ENCODE data around the gene UNC79. TPM values are rescaled to one million over a fixed set of nuclear protein-coding genes. Genes with fewer than 3 reads are reported as not detected.
A peak's percentile ranks its signal among the peaks of the same experiment; 100 is the strongest.

UNC79 gene
- total and polyA plus RNA-seq, 4 donors = 0.03 to 0.94 (median 0.14) TPM

DNA sequence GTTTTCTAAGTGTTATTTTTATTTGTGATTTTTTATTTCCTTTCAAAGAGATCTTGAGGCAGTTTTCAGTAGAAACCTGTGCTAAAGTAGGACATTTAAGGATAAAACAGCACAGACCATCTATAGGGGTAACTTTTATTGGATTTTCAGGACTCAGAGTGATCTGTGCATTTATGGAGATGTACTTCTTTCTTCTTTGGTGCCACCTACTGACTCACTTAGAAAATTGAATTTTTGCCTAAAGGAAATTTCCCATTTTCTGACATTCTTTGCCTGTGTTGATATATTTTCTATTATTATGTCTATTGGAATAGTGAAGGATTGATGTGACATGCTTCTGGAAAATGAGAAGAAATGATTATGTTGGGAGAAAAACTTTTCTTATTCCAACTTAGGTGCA, 113.0 kb downstream of the UNC79 start:
- Histone ChIP-seq H3K27ac (ENCODE audit: low read depth in 1 of 2, low read length in 1 of 2) (no peak overlapping the region), H3K4me1 (ENCODE audit: control insufficient read depth in 5 of 5, insufficient read depth in 5 of 5, low read length in 5 of 5) (no peaks in the 10 kb centered on the region), H3K9me3 (ENCODE audit: control insufficient read depth in 4 of 4, insufficient read depth in 3 of 4, low read length in 3 of 4) (no peaks in the 10 kb centered on the region), H3K9ac (ENCODE audit: insufficient read depth in 1 of 2, low read length in 2 of 2) (no peak overlapping the region), H3K4me3 (no peak overlapping the region), H3K27me3 (ENCODE audit: control insufficient read depth in 3 of 3, insufficient read depth in 3 of 3, low read length in 2 of 3) (peaks cover 0 to 4% (median 3%) of the 10 kb centered on the region in 3 donors), H3K36me3 (ENCODE audit: control insufficient read depth in 4 of 4, insufficient read depth in 4 of 4, low read length in 4 of 4) (no peaks in the 10 kb centered on the region)
- DNase-seq = peak in 2 of 3 donors; percentile 29 to 44
- ATAC-seq (ENCODE audit: insufficient read depth, low FRiP score) = no peak
- TF ChIP-seq, protein P1, sequence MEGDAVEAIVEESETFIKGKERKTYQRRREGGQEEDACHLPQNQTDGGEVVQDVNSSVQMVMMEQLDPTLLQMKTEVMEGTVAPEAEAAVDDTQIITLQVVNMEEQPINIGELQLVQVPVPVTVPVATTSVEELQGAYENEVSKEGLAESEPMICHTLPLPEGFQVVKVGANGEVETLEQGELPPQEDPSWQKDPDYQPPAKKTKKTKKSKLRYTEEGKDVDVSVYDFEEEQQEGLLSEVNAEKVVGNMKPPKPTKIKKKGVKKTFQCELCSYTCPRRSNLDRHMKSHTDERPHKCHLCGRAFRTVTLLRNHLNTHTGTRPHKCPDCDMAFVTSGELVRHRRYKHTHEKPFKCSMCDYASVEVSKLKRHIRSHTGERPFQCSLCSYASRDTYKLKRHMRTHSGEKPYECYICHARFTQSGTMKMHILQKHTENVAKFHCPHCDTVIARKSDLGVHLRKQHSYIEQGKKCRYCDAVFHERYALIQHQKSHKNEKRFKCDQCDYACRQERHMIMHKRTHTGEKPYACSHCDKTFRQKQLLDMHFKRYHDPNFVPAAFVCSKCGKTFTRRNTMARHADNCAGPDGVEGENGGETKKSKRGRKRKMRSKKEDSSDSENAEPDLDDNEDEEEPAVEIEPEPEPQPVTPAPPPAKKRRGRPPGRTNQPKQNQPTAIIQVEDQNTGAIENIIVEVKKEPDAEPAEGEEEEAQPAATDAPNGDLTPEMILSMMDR (IDR thresholded peaks at IDR 0.05; ENCODE audit: control extremely low read depth, extremely low read depth) = no peak

DNA sequence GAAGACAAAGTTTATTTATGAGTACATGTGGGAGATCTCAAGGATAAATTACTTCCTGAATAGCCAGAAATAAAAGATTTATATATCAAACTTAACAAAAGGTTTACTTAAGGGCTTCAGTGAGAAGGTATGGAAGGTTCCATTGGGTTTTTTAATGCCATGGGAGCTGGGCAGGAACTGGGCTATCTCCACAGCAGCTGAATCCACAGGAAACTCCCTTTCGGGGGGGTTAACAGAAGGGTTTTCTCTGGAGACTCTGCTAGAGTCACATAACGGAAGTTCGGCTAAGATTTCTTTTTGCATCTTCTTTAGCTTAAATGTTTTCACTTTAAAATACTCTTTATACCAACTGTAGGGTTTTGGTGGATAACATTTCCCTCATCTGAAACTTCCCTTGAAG, 113.5 kb downstream of the UNC79 start:
- Histone ChIP-seq H3K36me3 (ENCODE audit: control insufficient read depth in 4 of 4, insufficient read depth in 4 of 4, low read length in 4 of 4) (no peaks in the 10 kb centered on the region), H3K4me1 (ENCODE audit: control insufficient read depth in 5 of 5, insufficient read depth in 5 of 5, low read length in 5 of 5) (no peaks in the 10 kb centered on the region), H3K4me3 (no peak overlapping the region), H3K27ac (ENCODE audit: low read depth in 1 of 2, low read length in 1 of 2) (no peak overlapping the region), H3K27me3 (ENCODE audit: control insufficient read depth in 3 of 3, insufficient read depth in 3 of 3, low read length in 2 of 3) (peaks cover 0 to 4% (median 3%) of the 10 kb centered on the region in 3 donors), H3K9ac (ENCODE audit: insufficient read depth in 1 of 2, low read length in 2 of 2) (no peak overlapping the region), H3K9me3 (ENCODE audit: control insufficient read depth in 4 of 4, insufficient read depth in 3 of 4, low read length in 3 of 4) (no peaks in the 10 kb centered on the region)
- DNase-seq = no peak
- 50 to 52% methylated on average over 3 of the region's 3 CpGs for WGBS, 2 donors
- TF ChIP-seq, protein P1 (IDR thresholded peaks at IDR 0.05; ENCODE audit: control extremely low read depth, extremely low read depth) = no peak
- ATAC-seq (ENCODE audit: insufficient read depth, low FRiP score) = no peak

DNA sequence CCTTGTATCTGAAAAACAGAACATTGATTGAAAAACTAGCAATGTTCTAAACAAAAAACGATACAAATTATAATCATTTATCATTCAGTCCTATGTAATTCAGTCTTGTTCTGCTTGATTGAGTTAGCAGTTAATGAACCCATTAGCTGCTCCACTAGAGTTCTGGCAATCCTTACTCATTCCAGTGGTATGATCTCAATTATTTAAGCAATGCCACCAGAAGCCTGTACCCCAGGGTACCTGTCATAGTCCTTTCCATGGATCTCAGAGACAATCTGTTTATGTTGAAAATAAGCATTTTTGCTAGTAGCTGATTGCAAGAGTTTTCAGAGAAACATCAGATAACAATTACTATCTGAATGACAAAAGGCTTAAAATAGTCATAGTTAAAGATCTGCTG, 115.9 kb downstream of the UNC79 start:
- WGBS, 2 donors = 67 to 89% methylated on average over 1 of the region's 1 CpG
- H3K4me3 ChIP-seq = no peak overlapping the region

More for the DNA sequence above, 115.9 kb downstream of the UNC79 start:
- H3K36me3 ChIP-seq (ENCODE audit: control insufficient read depth in 4 of 4, insufficient read depth in 4 of 4, low read length in 4 of 4) = no peaks in the 10 kb centered on the region
- TF ChIP-seq, protein P1 (IDR thresholded peaks at IDR 0.05; ENCODE audit: control extremely low read depth, extremely low read depth) = no peak
- H3K27ac ChIP-seq (ENCODE audit: low read depth in 1 of 2, low read length in 1 of 2) = no peak overlapping the region
- H3K4me1 ChIP-seq (ENCODE audit: control insufficient read depth in 5 of 5, insufficient read depth in 5 of 5, low read length in 5 of 5) = no peaks in the 10 kb centered on the region
- ATAC-seq (ENCODE audit: insufficient read depth, low FRiP score) (no peak), DNase-seq (no peak)
- H3K27me3 ChIP-seq (ENCODE audit: control insufficient read depth in 3 of 3, insufficient read depth in 3 of 3, low read length in 2 of 3) = peaks cover 0 to 4% (median 0%) of the 10 kb centered on the region in 3 donors
- no peaks in the 10 kb centered on the region for H3K9me3 ChIP-seq (ENCODE audit: control insufficient read depth in 4 of 4, insufficient read depth in 3 of 4, low read length in 3 of 4)
- no peak overlapping the region for H3K9ac ChIP-seq (ENCODE audit: insufficient read depth in 1 of 2, low read length in 2 of 2)

Data from lung (tissue), 12 donors.